Measurements from ENCODE around the gene MYO1D.
A peak's percentile ranks its signal among the peaks of the same experiment; 100 is the strongest.

The MYO1D gene

DNA sequence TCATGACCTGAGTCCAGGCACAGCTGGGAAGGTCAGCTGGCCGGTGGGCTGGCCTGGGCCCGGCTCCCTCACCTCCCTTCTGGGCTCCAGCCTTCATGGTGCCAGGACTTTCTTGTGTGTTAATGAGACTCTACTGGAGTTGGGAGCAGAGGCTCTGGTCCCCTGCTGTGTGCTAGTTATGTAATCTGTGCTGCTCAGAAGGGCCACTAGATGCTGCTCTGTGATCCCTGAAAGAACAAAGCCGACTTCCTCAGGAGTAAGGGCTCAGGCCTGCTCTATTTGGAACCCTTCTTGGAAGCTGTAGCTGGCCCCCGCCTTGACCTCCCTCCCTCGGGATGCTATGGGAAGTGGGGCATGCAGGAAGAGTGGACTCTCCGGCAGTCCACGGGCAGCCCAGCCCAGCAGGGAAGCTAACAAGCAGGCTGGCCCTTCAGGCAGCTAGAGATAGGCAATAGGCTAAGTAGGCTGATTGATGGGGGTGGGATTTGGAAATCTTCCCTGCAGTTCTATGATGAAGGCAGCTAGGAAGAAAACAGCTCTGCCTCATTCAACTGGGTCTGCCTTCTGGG lies 393.4 kb downstream of the MYO1D start:
- H3K9me3 ChIP-seq: no peaks in the 10 kb centered on the region
- H3K27ac ChIP-seq: peak overlapping the region; percentile 60 to 64
- TF ChIP-seq, protein P1, sequence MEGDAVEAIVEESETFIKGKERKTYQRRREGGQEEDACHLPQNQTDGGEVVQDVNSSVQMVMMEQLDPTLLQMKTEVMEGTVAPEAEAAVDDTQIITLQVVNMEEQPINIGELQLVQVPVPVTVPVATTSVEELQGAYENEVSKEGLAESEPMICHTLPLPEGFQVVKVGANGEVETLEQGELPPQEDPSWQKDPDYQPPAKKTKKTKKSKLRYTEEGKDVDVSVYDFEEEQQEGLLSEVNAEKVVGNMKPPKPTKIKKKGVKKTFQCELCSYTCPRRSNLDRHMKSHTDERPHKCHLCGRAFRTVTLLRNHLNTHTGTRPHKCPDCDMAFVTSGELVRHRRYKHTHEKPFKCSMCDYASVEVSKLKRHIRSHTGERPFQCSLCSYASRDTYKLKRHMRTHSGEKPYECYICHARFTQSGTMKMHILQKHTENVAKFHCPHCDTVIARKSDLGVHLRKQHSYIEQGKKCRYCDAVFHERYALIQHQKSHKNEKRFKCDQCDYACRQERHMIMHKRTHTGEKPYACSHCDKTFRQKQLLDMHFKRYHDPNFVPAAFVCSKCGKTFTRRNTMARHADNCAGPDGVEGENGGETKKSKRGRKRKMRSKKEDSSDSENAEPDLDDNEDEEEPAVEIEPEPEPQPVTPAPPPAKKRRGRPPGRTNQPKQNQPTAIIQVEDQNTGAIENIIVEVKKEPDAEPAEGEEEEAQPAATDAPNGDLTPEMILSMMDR (IDR thresholded peaks at IDR 0.05): peak; percentile 56 to 79
- H3K36me3 ChIP-seq: peaks cover 30 to 42% (median 39%) of the 10 kb centered on the region in 3 donors
- H3K4me1 ChIP-seq: peaks cover 0 to 38% (median 30%) of the 10 kb centered on the region in 4 donors
- H3K27me3 ChIP-seq: no peaks in the 10 kb centered on the region
- H3K4me3 ChIP-seq: no peak overlapping the region
- intact Hi-C loops (cut with DNase I; ENCODE audit: low total_unique reads): loop anchor here (5.0 to 10.0 kb wide), 2 partner anchors 281 to 389 kb away; no protein-coding TSS in a partner anchor
- peak; percentile 75 to 89 for DNase-seq

DNA sequence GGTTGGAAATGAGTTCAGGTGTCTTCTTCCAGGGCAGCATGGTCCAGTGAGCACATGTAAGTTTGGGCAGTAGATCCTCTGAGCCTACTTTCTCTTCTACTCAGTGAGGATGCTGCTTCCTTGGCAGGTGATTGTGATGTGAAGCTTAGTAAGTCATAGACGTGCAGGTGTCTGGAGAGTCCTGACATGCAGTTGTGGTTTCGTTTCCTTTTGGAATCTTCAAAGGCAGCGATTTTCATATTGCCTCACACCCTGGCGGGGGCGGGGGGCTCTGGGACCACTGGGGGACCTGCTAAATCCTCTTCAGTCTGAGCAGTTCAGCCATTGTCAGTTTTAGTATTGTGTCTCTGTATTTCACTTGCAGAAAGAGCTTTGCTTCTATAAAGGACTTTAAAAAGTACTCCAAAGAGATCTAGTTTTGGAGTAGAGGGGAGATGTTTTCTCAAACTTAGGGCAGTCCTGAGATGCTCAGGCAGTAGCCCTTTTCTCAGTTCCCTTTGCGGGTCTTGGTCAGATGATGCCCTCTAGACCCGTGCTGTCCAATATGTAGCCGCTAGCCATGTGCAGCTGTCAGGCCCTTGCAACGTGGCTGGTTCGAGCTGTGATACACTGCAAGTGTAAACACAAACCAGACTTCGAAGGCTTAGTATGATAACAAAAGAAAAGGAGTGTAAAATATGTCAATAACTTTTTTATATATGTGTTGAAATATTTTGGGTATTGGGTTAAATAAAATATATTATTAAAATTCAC lies 394.2 kb downstream of the MYO1D start:
- no peak overlapping the region for H3K4me3 ChIP-seq
- H3K27ac ChIP-seq: peak overlapping the region; percentile 60 to 64
- peaks cover 0 to 35% (median 28%) of the 10 kb centered on the region in 4 donors for H3K4me1 ChIP-seq
- TF ChIP-seq, protein P1 (IDR thresholded peaks at IDR 0.05): no peak
- DNase-seq: no peak
- intact Hi-C loops (cut with DNase I; ENCODE audit: low total_unique reads): loop anchor here (5.0 to 10.0 kb wide), 2 partner anchors 282 to 390 kb away; no protein-coding TSS in a partner anchor
- no peaks in the 10 kb centered on the region for H3K27me3 ChIP-seq
- H3K36me3 ChIP-seq: peaks cover 38 to 50% (median 46%) of the 10 kb centered on the region in 3 donors
- no peaks in the 10 kb centered on the region for H3K9me3 ChIP-seq

DNA sequence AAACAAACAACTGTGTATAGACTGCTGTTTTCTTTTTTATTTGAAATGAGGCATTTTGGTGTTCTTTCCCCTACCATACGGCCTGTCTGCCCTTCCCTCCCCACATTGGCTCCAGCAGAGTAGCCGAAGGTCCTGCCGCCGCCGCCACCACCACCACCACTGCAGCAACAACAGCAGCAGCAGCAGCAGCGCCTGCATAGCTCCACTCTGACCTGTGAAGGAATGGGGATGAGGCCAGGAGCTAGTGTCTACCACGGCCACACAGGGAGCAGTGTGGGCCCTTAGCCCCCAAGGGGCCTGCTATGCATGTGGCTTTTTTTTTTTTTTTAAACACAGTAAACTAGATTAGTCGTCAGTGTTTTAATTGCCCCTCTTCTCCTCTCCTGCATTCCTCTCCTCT lies 395.7 kb downstream of the MYO1D start:
- peaks cover 54 to 65% (median 61%) of the 10 kb centered on the region in 3 donors for H3K36me3 ChIP-seq
- H3K9me3 ChIP-seq: no peaks in the 10 kb centered on the region
- H3K4me1 ChIP-seq: peaks cover 0 to 28% (median 22%) of the 10 kb centered on the region in 4 donors
- TF ChIP-seq, protein P1 (IDR thresholded peaks at IDR 0.05): no peak
- no peak overlapping the region for H3K4me3 ChIP-seq
- H3K27ac ChIP-seq: no peak overlapping the region
- no peak for DNase-seq
- no peaks in the 10 kb centered on the region for H3K27me3 ChIP-seq
- intact Hi-C loops (cut with DNase I; ENCODE audit: low total_unique reads): loop anchor here (5.0 to 10.0 kb wide), 2 partner anchors 284 to 391 kb away; no protein-coding TSS in a partner anchor

DNA sequence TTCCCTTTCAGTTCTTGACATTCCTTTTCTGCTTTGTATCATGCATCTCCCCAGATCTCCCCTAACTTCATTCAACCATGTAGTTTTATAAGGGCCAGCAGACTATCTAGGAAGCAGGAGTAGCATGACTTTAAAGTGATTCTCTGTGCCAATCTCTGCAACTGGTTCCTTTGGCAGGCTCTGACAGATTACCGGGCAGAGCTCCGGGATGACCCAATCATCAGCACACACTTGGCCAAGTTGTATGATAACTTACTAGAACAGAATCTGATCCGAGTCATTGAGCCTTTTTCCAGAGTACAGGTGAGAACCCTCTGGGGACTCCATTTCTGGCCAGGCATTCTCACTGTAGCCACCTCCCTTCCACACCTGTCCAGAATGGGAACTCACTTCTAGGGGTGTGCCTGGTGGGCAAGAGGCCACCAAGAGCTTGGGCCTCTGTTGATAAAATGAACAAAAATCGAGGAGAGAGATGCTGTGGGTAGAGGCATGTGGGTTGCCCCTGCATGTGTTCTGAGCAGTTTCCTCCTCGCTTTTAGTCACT lies 397.8 kb downstream of the MYO1D start:
- H3K9me3 ChIP-seq: no peaks in the 10 kb centered on the region
- intact Hi-C loops (cut with DNase I; ENCODE audit: low total_unique reads): no loop called here
- no peak for DNase-seq
- no peaks in the 10 kb centered on the region for H3K27me3 ChIP-seq
- peaks cover 0 to 13% (median 11%) of the 10 kb centered on the region in 4 donors for H3K4me1 ChIP-seq
- TF ChIP-seq, protein P1 (IDR thresholded peaks at IDR 0.05): no peak
- no peak overlapping the region for H3K27ac ChIP-seq
- peaks cover 74 to 86% (median 82%) of the 10 kb centered on the region in 3 donors for H3K36me3 ChIP-seq
- H3K4me3 ChIP-seq: no peak overlapping the region

DNA sequence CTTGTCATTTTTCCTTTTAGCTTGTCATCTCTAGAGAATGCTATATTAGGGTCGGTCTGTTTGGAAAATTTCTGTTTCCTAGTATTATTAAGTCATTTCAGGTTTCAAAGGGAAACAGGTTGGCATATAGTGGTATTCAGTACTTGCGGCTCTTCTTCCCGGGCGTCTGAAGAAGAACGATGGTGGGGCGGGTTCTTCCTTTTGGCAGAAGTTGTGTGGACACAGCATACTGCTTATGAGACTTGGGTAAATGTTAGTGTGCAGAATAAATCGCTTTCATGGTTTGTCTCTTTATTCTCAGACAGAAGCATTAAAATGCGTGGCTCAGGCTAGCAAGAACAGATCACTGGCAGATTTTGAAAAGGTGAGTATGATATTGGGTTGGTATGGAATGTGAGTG lies 399.7 kb downstream of the MYO1D start:
- TF ChIP-seq, protein P1 (IDR thresholded peaks at IDR 0.05): no peak
- H3K36me3 ChIP-seq: peaks cover 91 to 99% (median 92%) of the 10 kb centered on the region in 3 donors

More for the DNA sequence above, 399.7 kb downstream of the MYO1D start:
- Histone ChIP-seq H3K9me3 (no peaks in the 10 kb centered on the region), H3K4me3 (no peak overlapping the region), H3K4me1 (no peaks in the 10 kb centered on the region), H3K27me3 (no peaks in the 10 kb centered on the region), H3K27ac (no peak overlapping the region)
- DNase-seq: no peak
- intact Hi-C loops (cut with DNase I; ENCODE audit: low total_unique reads): no loop called here

All from tibial artery (tissue), 4 donors.